GM21528 (cell line): ENCODE data around the gene RAP1A.
"Not testable (repeated sequence)": the region's sequence is repeated elsewhere in the genome, so short reads cannot be mapped to it uniquely, and the experiment has no call there.

ENCODE experiments used
- ATAC-seq: cut with Tn5 transposase; IDR thresholded peaks from one replicate; pipeline ENCODE4 v1.9.1; 2021; ENCODE audit warnings: mild to moderate bottlenecking, moderate library complexity; ENCODE audit not compliant: unreplicated experiment, low FRiP score

Gene RAP1A

DNA sequence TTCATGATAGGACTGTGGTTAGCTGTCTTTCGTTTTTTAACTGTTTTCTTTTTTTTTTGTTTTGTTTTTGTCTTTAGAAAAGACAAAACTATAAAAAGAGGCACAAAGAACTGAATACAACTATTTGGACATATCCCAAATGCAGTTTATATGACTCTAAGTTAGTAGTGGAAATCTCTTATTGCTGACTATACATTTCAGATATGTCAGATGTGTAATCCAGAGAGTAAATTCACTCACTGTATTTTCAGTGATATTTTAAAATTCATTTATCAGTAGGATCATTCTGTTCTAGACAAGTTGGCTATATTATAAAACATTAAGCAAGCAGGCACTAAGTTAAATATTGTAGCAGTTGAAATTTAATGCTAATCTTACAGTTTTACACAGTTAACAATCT, 5.7 kb downstream of the RAP1A start:
- no peak for ATAC-seq

DNA sequence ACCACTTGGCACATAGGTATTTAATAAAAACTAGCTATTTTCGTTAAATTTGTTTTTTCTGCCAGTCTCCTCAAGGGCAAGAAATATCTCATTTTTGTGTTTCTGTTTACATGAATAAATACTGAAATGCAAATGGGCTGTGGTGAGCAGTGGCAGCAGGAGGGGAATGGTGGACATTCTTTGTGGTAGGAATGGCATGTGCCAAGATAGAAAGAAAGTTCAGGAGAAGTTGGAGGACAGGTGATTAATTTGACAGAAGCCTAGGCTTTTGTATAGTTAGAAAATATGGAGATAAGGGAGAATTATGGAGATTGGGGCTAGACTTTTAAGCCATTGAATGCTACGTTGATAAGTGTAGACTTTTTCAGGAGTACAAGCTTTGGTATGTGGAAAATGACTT, 8.6 kb downstream of the RAP1A start:
- no peak for ATAC-seq

DNA sequence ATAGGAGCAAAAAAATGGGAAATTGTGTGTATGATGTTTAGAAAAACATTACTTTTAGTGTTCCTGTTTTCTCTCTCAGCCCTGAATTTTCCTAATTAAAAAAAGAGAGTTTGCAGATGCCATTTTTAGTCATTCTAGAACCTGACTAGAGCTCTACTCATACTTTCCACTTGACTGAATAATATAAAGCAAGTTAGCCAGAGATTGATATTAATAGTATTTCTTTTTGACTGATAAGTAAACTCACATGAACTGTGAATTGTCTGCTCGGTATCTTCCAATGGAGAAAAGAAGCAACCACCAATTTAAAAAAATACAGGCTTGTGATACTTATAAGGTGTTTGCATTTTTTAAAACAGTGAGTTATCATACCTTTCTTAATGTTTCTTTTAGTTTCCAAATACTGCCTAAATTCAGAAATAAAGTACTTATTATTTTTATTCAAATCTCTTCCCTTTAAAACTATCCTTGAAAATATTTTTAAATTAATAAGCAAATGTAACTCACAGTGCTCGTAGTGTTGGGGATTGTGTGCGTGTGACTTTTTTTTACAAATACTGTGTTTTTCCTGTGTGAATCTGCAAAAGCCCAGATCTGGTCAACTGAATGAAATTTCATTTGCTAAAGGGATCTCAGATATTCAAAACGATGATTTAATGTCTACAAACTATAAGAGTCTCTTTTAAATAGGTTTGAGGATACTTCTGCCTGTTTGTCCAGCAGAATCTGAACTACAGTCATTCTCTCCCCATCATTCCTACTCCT, 9.8 kb downstream of the RAP1A start:
- ATAC-seq: no peak

DNA sequence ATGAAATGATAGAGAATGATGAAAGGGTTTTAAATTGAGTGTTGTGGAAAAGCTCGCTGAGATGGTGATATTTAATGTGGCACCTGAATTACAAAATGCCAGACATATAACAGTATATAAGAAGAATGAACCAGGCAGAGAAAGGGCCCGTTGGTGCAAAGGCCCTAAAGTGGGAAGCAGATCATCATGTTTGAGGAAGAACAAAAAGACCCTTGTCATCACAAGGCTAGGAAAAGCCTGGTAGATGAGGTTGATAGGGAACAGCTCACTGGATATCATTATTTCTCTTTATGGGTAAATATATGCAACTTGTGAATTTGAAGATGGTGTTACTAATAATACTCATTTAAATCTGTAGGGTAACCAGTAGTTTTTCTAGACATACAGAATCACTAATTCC, 11.0 kb downstream of the RAP1A start:
- no peak for ATAC-seq

DNA sequence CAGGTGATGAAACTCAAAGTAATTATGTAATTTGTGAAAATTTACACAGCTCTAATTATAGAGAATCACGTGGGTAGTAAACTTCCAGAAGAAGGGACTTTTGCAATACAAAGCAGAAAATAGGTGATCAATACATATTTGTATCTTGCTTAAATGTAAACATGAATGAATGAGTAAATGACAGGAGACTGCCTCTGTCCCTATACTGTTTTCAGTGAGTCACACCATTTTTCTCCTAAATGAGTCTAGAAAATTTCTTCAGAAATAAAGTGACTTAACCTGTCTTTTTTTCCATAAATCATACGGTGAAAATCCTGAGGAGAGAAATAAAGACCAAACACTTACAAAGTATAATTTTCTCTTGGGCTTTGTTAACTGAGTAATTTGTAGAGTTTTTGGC, 11.9 kb downstream of the RAP1A start:
- no peak for ATAC-seq

DNA sequence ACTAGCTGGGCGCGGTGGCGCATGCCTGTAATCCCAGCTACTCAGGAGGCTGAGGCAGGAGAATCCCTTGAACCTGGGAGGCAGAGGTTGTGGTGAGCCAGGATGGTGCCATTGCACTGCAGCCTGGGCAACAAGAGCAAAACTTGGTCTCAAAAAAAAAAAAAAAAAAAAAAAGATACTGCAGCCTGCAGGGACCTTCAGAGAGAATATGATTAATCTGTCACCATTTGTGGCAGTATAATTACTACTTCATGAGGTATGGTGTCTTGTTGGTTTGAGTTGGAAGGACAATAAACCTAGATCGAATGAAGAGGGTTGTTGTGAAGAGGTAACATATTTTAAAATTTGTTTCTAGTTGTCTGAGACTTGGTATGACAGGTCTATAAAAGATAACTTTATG, 13.2 kb downstream of the RAP1A start:
- not testable (repeated sequence) for ATAC-seq

DNA sequence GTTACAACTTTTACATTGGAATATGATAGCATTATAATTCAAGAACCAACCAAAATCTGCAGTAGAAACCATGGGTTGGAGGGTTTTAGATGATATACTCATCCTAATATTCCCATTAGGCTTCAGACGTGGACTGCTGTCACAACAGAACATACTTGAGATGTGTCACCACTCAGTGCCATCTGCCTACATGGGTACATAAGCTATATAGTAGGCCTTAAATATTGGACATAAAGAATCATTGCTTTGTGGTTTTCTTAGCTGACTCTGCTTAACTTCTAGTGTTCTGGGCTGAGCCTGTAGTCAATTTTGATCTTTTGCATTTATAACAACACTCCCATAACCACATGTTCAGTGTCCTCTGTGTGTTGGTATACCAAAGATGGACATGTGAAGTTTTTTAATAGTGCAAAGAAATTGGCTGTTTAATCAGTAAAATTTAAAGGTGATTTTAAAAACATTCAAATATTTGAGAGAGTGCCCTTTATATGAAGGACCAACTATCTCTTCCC, 14.2 kb downstream of the RAP1A start:
- no peak for ATAC-seq

DNA sequence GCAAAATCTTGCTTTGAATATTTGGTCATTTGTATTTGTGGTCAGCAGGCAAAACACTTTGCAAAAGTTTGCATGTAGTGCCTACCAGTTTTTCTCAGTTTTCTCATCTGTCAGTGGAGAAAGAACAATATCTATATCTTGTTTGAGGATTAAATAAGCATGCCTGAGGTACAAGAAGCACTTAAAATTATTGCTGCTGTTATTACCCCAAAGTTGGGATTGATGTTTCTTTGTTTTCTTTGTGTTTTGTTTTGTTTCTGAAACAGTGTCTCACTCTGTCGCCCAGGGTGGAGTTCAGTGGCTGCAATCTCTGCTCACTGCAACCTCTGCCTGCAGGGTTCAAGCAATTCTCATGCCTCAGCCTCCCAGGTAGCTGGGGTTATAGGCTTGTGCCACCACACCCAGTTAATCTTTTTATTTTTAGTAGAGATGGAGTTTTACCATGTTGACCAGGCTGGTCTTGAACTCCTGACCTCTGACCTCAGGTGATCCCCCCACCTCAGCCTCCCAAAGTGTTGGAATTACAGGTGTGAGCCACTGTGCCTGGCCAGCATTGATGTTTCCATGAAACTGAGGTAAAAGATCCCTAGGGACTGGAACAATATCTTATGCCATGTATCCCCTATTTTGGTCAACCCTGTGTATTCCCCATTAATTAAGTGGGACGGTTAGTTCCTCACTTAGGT, 15.9 kb downstream of the RAP1A start:
- no peak for ATAC-seq

DNA sequence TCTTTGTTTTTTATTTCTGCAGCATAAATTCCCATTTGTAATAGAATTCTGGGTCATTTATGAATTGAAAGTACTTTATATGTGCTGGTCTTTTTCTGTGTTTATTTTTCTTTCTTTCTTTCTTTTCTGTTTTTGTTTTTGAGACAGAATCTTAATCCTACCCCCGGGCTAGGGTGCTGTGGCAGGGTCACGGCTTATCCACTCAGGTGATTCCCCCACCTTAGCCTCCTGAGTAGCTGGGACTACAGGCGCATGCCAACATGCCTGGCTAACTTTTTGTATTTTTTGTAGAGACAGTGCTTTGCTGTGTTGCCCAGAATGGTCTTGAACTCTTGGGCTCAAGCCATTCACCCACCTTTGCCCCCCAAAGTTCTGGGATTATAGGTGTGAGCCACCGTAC, 18.7 kb downstream of the RAP1A start:
- ATAC-seq: no peak

DNA sequence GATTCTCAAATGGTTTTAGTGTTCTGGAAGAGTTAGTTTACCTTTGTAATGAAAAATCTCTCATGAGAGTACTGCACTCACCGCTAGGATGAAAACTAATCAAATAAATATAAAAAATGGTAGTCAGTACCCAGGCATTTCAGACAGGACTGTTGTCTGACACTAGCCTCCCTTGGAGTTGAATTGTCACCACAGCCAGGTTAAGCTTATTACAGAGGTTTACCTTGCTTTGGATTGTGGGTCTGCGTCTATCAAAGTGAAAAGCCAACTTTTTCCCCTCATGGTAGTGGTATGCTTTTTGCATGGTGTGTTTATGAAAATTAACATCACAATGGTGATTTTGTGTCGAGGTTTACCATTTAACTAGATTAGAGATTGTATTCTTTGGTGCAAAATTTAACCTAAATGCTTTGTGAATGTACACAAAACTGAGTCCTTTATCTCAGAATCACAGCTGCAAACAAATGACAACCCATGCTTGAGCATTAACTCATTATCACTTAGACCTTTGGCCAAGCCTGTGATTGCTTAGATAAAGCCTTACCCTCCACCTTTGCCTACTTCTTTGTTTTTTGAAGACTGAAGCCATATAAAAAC, 20.1 kb downstream of the RAP1A start:
- ATAC-seq: no peak

DNA sequence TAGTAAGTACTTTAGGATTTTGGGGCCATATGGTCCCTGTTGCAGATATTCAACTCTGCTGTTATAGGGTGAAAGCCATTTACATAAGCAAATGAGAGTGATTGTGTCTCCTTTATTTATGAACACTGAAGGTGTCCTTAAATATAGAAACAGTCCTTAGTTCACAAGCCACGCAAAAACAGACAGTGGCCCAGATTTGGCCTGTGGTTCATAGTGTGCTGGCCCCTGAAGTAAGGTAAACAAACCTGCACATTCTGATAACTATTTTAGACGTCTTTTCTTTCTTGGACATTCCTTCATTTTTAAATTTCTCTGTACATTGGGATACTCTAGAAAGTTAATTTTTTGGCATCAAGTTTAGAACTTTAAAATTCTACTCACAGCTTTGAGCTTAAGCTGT, 23.5 kb downstream of the RAP1A start:
- ATAC-seq: no peak

DNA sequence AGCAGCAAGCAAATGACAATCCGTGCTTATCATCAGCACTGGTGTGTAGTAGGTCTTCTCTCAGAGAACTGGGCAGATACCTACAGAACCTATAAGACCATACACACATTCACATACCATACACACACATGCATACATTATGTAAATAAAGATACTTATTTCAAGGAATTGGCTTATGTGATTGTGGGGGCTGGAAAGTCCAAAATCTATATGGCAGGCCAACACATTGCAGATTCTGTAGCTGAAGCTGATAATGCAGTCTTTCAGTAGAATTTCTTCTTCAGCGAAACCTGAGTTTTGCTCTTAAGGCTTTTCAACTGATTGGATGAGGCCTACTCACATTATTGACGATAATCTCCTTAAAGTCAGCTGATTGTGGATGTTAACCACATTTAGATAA, 24.1 kb downstream of the RAP1A start:
- ATAC-seq: no peak

DNA sequence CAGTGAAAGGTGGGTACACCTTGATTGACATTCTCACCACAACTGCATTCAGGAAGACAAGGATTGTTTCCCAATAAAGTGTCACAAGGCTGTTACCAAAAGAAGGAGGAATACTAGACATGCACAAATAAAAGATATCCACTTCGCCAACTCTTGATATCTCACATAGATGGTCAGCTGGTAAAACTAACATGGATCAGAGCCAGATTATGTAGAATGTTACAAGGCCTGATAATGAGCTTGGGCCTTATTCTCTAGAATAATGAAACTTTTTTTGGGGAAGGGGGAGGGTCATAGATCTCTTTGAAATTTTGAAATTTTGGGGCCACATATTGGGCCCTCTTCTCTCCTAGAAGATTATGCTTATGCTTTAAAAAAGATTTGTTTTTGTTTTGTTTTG, 24.9 kb downstream of the RAP1A start:
- no peak for ATAC-seq

DNA sequence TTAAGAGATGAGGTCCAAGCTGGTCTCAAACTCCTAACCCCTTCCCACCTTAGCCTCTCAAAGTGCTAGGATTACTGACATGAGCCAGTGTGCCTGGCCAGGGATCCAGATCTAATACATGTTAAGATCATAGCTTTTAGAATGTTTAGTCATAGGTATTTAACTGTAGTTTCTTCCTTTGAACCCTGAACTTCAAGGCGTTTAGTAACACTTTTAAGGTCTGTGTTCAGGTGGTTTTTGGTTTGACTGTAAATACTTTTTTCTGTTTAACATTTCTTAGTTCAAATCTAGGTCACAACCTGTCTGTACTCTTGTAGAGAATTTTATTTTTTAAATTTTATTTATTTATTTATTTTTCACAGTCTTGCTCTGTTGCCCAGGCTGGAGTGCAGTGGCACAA, 28.1 kb downstream of the RAP1A start:
- no peak for ATAC-seq

DNA sequence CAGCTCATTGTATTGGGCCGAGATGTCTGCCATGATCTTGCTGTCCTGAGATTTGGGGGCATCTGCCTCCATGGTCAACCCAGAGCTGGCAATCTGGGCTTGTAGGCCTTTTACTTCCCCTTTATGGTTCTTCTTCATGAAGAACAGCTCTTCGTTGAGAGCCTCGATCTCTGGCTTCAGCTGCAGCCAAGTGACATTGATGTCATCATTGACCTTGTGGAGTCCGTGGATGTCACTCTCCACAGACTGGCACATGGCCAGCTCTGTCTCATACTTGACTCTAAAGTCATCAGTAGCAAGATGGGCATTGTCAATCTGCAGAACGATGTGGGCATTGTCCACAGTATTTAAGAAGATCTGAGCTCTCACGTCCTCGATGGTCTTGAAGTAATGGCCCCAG, 29.2 kb downstream of the RAP1A start:
- ATAC-seq: no peak

DNA sequence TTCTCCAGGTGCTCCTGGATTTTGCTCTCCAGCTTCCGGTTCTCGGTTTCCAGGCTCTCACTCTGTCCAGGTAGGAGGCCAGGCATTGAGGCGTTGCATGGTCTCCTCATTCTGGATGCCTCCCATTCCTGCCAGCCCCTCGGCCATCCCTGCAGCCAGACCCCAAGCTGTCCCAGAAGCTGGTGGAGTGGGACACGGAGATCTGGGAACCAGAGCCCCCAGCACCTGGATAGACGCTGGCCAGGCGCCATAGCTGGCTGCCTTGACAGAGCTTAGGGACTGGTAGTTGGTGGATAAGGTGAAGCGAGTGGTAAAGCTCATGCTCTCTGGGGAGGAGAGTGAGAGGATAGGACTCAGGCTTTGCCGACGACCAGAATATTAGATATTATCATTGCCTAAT, 29.6 kb downstream of the RAP1A start:
- no peak for ATAC-seq

DNA sequence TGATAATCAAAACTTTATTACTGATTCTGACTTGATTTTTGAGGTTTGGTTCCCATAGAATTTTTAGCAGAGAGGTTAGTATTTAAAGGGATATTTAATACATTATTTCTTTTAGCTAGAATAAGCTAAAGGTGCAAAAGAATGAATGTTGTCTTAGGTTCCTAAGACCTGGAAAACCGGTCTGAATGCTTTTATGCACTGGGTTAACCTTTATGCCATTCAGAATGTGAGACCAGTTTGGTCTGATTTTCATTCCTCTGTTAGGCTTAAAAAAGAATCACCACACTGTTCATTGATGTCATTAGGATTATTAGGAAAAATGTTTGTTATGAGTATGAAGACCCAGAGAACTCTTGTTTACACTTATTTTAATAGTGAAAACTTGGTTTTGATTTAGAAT, 30.1 kb downstream of the RAP1A start:
- ATAC-seq: no peak

DNA sequence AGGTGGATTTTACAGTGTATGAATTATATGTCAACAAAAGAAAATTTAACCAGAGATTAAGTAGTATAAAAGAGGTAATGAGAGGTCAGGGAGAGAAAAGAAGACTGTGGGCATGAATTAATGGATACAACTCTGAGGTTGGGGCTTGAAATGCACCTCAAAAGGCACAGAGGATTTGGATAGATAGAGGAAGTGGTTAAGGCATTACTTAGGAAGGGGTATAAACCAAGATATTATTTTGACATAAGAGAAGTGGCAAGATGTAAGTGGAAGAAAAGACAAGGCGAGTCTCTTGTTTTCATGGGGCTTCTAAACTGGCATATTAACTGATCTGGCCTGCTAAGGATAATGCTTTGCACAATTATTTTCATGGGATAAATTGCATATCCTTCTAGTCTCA, 34.1 kb downstream of the RAP1A start:
- no peak for ATAC-seq

DNA sequence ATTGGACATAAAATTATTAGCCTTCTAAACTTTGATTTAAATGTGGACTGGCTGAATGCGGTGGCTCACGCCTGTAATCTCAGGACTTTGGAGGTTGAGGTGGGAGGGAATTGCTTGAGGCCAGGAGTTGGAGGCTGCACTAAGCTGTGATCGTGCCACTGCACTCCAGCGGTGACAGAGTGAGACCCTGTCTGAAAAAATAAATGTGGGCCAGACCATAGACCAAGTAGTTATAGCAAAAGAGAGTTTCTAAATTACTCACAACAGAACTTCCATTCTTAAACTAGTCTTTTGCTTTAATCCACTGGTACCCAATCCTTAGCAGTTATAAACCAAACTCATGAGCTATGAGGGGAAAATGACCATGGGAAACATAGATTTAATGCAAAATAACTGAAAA, 35.2 kb downstream of the RAP1A start:
- no peak for ATAC-seq

DNA sequence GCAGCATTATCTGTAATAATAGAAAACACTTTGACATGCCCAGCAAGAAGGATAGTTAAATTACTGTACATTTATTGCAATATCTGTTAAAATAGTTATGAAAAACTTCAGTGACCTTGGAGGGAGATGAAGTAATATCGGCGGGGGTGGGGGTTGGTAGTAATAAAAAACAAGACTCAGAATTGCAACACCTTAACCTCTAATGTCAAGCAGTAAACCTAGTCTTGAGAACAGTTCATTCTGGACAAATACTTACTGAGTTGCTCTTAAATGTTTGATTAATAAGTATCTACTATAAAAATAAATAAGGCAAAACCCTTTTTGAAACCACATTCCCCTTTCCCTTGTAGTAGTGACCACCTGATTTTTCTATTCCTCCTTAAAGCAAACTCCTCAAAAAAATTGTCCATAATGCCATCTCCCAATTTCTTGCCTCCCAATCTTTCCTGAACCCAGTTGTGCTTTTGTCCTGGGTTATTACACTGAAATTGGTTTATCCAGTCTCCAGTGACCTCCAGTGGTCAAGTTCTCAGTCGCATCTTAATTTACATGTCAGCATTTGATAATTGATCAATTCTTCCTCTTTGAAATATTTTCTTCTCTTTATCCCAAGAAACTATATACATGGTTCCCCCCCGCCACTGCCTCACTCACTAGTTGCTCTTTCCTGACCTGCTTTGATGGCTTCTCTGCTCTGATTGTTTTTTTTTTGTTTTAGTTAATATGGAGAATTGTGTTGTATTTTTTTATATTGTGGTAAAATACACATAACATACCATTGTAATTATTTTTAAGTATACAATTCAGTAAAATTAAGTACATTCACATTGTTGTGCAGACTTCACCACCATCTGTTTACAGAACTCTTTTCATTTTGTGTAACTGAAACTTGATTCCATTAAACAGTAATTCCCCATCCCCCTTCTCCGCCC, 36.8 kb downstream of the RAP1A start:
- no peak for ATAC-seq

DNA sequence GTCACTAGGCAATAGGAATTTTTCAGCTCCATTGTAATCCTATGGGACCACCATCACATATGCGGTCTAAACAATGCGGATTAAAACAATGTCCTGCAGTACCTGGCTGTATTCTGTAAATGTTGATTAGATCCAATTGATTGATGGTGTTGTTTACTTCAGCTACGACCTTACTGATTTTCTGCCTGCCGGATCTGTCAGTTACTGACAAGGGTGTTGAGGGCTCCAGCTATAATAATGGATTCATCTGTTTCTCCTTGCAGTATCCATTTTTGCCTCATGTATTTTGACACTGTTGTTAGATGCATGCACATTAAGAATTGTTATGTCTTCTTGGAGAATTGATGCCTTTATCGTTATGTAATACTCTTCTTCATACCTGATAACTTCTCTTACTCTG, 39.0 kb downstream of the RAP1A start:
- no peak for ATAC-seq
